Femur (tissue), 1 donor: ENCODE results near the gene STK33.
"Not testable (repeated sequence)": the region's sequence is repeated elsewhere in the genome, so short reads cannot be mapped to it uniquely, and the experiment has no call there.

ENCODE experiments used
- DNase-seq: peaks from one replicate; pipeline ENCODE4 v3.0.0-alpha.2; 2017

Gene STK33

GRCh38 chr11:8533332-8533731 lies 60.7 kb downstream of the STK33 start:
- DNase-seq = no peak

GRCh38 chr11:8532475-8532874 lies 61.6 kb downstream of the STK33 start:
- DNase-seq = no peak

DNA sequence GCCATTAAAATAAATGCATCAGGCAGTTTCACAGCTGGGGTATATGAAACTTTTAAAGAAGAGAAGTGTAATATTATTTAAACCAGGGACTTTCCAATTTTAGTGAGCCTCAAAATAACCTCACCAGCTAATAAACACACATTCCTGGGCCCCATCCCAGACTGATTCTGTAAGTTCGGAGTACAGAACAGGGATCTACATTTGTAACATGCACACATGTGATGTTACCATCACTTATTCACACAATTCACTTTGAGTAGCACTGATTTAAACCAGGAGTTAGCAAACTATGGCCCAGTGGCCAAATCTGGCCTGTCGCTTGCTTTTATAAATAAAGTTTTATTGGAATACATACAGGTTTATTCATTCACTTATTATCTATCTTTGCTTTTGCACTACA lies 62.0 kb downstream of the STK33 start:
- DNase-seq = no peak

- DNase-seq = peak; percentile 62
These were observed 62.7 kb downstream of the STK33 start for GRCh38 chr11:8531312-8531711.

GRCh38 chr11:8527939-8528338 lies 66.1 kb downstream of the STK33 start:
- DNase-seq = no peak

DNA sequence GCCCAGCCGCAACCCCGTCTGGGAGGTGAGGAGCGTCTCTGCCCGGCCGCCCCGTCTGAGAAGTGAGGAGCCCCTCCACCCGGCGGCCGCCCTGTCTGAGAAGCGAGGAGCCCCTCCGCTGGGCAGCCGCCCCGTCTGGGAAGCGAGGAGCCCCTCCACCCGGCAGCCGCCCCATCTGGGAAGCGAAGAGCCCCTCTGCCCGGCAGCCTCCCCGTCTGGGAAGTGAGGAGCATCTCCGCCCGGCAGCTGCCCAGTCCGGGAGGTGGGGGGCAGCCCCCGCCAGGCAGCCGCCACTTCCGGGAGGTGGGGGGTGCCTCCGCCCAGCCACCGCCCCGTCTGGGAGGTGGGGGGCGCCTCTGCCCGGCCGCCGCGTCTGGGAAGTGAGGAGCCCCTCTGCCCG lies 70.6 kb downstream of the STK33 start:
- DNase-seq = no peak

GRCh38 chr11:8512547-8512946 lies 81.5 kb downstream of the STK33 start:
- DNase-seq = no peak

DNA sequence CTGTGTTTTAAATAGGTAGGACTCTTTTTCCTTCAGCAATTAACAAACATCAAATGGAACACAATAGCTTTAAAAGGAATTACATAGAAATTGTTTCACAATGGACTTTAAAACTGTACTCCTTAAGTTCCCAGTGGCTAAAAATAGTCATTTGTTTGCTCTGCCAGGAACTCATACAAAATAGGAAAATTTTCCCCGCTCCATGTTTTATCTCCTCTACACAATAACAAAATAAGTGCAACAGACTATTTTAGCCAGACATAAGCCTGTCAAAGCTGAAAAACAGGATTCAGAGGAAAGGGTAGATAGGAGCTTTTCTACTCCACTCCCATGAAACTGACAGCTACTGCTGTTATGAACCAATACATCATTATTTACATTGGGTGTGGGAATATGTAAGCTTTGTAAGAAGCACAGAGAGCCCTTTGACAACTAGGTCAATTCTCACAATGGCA lies 90.1 kb downstream of the STK33 start:
- DNase-seq = no peak

DNA sequence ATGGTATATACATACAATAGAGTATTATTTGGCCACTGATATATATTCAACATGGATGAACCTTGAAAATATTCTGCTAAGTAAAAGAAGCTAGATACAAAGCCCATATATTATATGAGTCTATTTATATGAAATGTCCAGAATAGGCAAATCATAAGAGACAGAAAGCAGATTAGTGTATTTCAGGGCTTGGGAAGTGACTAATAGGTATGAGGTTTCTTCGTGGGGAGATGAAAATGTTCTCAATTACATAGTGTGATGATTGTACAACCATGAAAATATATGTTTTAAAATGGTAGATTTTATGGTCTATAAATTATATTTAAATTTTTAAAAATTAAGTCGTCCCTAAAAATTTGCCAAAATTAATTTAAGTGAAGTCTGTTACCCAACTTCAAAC lies 92.2 kb downstream of the STK33 start:
- DNase-seq = no peak

DNA sequence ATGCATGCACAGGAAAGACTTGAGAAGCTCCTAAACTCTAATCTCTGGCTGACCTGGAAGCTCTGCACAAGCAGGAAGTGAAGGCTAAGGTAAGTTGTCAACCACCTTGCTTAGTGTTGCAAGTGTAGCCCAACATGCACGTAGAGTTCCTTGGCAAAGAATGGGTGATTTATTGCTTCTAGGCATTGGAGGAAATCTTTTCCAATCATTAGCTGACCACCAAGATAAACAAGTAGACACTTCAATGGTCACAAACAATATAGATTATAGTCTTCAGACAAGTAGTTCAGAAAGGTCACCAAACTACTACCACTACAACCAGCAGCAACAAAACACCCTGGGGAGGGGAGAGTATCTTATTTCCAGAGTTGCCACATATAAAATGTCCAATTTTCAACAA lies 105.6 kb downstream of the STK33 start:
- no peak for DNase-seq

- no peak for DNase-seq
These were observed 106.8 kb downstream of the STK33 start for GRCh38 chr11:8487261-8487660.

- DNase-seq = no peak
These were observed 109.8 kb downstream of the STK33 start for GRCh38 chr11:8484251-8484650.

GRCh38 chr11:8480858-8481257 lies 113.2 kb downstream of the STK33 start:
- no peak for DNase-seq

- DNase-seq = no peak
These were observed 116.3 kb downstream of the STK33 start for GRCh38 chr11:8477680-8478079.

- DNase-seq = no peak
These were observed 116.9 kb downstream of the STK33 start for GRCh38 chr11:8477151-8477550.

DNA sequence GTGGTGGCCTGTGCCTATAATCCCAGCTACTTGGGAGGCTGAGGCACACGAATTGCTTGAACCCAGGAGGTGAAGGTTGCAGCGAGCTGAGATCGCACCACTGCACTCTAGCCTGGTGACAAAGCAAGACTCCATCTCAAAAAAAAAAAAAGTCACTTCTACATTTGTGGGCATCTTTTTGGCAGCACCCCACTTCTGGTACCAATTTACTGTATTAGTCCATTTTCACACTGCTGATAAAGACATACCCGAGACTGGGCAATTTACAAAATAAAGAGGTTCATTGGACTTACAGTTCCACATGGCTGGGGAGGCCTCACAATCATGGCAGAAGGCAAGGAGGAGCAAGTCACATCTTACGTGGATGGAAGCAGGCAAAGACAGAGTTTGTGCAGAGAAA lies 126.2 kb downstream of the STK33 start:
- DNase-seq = not testable (repeated sequence)

DNA sequence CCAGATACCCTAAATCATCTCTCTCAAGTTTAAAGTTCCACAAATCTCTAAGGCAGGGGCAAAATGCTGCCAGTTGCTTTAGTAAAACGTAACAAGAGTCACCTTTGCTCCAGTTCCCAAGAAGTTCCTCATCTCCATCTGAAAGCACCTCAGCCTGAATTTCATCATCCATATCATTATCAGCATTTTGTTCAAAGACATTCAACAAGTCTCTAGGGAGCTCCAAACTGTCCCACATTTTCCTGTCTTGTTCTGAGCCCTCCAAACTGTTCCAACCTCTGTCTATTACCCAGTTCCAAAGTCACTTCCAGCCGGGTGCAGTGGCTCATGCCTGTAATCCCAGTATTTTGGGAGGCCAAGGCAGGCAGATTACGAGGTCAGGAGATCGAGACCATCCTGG lies 126.7 kb downstream of the STK33 start:
- not testable (repeated sequence) for DNase-seq

DNA sequence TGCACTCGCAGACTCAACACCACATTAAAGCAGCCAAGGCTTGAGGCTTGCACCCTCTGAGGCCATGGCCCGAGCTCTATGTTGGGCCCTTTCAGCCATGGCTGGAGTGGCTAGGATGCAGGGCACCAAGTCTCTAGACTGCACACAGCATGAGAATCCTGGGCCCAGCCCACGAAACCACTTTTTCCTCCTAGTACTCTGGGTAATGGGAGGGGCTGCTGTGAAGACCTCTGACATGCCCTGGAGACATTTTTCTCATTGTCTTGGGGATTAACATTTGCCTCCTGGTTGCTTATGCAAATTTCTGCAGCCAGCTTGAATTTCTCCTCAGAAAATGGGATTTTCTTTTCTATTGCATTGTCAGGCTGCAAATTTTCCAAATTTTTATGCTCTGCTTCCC lies 127.1 kb downstream of the STK33 start:
- DNase-seq = not testable (repeated sequence)

- no peak for DNase-seq
These were observed 134.2 kb downstream of the STK33 start for GRCh38 chr11:8459711-8460399.

DNA sequence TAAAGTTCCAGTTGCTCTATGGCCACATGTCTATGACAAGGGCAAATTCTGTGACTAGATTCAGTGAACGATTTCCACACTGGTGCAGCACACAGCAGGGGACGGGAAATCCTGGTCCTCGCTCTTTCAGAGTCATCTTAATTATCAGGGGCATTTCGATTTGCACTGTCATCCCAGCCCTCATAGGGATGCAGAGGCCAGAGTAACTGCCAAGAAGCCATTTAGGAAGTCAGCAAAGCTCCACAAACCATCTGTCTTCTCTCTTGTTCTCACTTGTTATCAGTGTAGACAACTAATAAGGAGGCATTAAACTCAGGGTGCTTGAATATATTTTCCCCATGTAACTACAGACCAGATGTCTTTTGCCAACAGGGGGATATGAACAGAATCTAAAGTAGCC lies 151.7 kb downstream of the STK33 start:
- no peak for DNase-seq

- no peak for DNase-seq
These were observed 153.4 kb downstream of the STK33 start for GRCh38 chr11:8440649-8441048.

DNA sequence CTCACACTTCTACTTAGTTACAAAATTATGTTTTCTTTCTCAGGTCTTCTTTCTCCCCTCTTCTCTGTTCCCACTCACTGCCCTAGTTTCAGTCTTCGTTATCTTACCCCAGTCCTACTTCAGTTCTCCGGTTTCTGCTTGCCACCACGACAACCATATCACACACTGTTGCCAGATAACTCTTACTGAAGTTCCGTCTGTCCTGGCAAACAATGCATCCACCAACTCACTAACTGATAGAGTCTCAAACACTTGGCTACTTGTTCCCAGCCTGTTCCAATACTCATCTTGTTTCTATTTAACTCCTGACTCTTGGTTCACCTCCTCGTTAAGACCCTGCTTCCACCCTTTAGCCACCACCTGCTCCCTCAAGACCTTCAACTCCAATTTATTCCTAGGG lies 164.5 kb downstream of the STK33 start:
- DNase-seq = no peak

DNA sequence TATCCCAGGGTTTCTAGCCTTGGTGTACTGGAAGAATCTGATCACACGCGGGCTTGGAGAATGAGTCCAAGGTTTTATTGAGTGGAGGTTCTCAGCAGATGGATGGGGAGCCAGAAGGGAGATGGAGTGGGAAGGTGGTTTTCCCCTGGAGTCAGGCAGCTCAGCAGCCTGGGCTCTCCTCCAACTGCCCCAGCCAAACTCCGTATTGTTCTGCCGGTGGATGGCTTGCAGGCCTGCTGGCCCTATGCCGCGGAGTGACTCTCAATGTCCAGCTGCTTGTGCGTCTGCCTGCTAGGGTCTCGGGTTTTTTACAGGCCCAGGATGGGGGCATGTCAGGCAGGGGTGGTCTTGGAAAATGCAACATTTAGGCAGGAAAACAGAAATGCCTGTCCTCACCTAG lies 168.0 kb downstream of the STK33 start:
- DNase-seq = no peak

DNA sequence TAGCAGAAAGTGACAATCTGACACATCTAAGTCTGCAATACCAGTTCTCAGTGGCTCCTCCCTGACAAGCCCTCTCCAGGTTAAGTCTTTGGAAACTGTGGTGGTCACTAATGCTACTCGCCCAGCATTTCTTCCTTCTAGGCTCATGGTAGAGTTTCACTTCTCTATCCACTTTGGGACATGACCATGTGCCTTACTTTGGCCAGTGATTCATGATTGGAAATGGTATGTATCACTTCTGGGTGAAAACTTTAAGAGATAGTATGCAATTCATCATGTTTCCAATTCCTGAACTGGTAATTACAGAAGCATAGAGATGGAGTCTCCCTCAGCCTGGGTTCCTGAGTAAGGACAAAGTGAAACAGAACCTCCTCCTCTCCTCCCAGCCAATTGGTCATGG lies 178.8 kb downstream of the STK33 start:
- no peak for DNase-seq

GRCh38 chr11:8408151-8408941 lies 185.7 kb downstream of the STK33 start:
- no peak for DNase-seq
